IMR-90 (cell line): Measurements from ENCODE around the gene LY86.

Experiments used
- CEBPB ChIP-seq: IDR thresholded peaks from 2 replicates; pipeline ENCODE4 v1.6.1; 2012; ENCODE audit warnings: low read depth, low read length, improper control_type of control experiment
- CHD1 ChIP-seq: IDR thresholded peaks from 2 replicates; pipeline ENCODE4 v1.6.1; 2012; ENCODE audit warnings: low read depth, low read length, improper control_type of control experiment
- CTCF ChIP-seq: conservative IDR thresholded peaks from 2 replicates; pipeline ENCODE4 v1.5.1; 2012; ENCODE audit warnings: mild to moderate bottlenecking, low read depth, low read length, improper control_type of control experiment
- MAZ ChIP-seq: IDR thresholded peaks from 2 replicates; pipeline ENCODE4 v1.6.1; 2012; ENCODE audit warnings: low read depth, mild to moderate bottlenecking, low read length, improper control_type of control experiment, moderate library complexity, borderline replicate concordance
- POLR2A ChIP-seq: IDR thresholded peaks from 2 replicates; pipeline ENCODE4 v1.6.1; 2012; ENCODE audit warnings: mild to moderate bottlenecking, low read depth, low read length
- RAD21 ChIP-seq: IDR thresholded peaks from 2 replicates; pipeline ENCODE4 v1.6.1; 2012; ENCODE audit warnings: low read length, improper control_type of control experiment
- RCOR1 ChIP-seq: IDR thresholded peaks from 2 replicates; pipeline ENCODE4 v1.6.1; 2012; ENCODE audit warnings: mild to moderate bottlenecking, low read length, improper control_type of control experiment; ENCODE audit not compliant: insufficient replicate concordance
- RFX5 ChIP-seq: IDR thresholded peaks from 2 replicates; pipeline ENCODE4 v1.8.0; 2012; ENCODE audit warnings: low read depth, mild to moderate bottlenecking, low read length, moderate library complexity

- TF ChIP-seq POLR2A (no peak), CTCF (no peak), RCOR1 (no peak), CEBPB (no peak), RAD21 (no peak), RFX5 (no peak), CHD1 (no peak), MAZ (no peak)
Measured at GRCh38 chr6:6605873-6606272, 17.4 kb downstream of the LY86 start.
